Ecto neural progenitor cell (in vitro differentiated cells): ENCODE measurements around the gene EYA2.

Experiments used
- DNase-seq: peaks from one replicate; pipeline ENCODE4 v3.0.0-alpha.2; 2018; ENCODE audit warnings: low spot score

The EYA2 gene

DNA sequence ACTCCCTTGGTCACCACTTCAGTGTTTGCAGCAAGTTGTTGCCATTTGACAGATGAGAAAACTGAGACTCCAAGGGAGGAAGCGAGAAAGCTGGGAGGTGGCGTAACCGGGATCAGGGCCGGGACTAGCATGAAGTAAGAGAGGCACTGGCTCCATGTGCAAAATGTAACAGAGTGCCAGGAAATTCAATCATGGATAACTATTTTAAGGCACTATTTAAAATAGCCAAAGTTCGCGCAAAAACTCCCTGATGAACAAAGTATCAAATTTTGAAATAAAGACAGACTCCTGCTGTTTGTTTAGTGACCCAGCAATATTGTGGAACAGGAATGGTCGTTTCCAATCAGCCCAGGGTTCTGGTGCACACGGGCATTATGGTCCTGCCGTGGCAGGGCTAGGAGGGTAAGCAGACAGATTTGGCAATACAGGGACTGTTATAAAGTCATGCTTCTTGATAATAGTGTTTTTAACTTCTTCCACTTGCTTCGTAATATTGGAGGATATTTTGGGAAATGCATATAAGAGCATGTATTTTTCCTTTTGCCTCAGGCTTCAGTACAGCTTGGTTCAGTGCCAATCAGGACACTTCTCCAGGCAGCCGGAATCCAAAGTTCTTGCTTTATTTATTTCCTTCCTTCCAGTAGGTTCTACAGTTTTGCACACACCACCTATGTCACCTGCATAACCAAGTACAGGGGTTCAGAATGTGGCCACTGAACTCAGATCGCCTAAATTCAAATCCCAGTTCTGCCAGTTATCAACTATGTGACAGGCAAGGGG, 141.6 kb downstream of the EYA2 start:
- no peak for DNase-seq

DNA sequence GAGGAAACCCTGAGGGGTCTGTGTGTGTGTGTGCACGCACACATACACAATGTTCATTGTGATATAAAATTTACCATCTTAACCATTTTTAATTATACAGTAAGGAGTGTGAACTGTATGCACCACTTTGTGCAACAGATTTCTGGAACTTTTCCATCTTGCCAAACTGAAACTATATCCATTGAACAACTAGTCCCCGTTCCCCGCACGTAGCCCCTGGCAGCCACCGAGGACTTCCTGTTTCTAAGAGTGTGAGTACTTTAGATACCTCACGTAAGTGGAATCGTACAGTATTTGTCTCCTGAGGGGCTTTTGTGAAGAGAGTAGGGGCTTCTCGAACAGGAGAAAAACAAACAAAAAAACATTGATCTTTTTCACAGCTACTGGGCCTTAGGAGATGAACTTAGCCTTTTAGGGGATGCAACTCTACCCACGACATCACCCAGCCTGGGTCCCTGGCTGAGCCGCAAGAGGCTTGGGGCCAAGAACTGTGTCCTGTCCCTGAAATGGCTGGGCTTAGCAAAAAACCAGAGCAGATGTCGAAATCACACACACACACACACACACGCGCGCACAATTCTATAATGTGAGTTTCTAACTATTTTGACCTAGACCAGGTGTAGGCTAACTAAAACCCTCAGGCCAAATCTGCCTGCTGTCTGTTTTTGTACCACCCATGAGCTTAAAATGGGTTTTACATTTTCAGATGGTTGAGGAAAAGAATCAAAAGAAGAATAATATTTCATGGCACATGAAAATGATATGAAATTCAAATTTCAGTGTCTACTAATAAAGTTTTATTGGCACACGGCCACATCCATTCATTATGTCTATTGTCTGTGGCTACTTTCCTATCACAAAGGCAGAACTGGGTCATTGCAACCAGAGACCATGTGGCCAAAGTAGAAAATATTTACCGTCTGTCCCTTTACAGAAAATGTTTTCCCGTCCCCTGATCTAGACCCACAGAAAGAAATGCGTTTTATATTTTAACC, 144.2 kb downstream of the EYA2 start:
- DNase-seq: no peak

DNA sequence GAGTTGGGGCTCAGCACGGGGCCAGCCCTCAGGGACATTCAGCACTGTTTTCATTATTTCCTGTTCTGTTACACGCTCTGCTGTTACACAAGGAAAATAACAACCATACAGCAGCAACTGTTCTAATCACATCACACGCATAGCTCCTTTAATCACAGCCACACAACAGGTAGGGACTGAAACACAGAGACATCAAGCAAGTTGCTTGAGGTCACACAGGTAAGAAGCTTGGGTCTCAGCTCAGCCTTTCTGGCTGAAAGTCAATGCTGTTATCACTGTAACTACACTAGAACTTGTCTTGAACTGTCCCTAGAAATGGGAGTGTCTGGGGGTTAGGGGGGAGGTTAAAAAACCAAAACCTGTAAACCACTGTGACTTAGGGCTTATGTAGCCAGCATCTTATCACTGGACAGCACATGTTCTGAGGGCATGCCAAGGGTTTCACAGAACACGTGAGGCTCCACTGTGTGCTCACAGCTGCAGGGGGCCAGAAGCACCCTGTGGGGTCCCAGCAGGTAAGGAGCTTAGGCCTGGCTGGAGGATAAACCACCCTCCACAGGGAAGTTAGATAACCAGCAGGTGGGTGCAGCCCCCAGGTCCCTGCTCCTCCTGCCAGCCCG, 146.0 kb downstream of the EYA2 start:
- DNase-seq: no peak

DNA sequence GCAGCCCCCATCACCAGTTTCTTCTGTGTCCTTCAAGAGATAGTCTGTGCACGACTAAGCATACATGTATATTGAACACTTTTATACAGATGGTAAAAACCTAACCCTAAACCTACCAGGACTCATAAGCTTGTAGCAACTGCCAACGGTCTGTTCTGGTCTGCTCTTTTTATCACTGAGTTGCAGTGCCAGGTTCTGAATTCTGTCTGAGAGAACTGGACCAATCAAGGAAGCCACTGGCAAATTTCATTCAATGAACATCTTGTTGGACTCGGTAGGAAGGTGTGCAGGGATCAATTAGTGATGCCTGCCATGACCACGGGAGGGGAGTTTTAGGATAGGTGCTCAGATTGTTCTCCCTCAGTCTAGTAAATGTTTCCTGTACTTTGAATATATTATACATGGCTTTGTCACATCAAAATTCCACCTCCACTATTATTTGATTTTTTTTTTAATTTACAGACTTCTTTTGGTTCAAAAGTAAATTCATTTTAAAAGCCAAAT, 146.8 kb downstream of the EYA2 start:
- DNase-seq: no peak

DNA sequence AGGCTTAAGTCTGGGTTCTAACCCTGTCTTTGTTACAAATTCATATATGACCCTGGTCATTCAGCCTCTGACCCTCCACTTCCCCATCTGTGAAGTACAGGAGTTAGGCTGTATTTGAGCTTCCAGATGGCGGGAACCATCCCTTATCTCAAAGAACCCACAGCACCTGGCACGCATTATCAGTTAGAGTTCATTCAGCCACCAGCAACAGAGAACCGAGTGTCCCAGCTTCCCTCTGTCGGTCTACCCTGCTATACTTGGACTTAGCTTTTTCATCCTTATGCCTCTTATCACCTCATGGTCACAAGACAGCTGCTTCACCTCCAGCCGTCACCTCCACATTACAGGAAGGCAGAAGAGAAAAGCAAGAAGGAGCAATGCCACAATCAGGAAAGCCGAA, 147.8 kb downstream of the EYA2 start:
- DNase-seq: no peak

DNA sequence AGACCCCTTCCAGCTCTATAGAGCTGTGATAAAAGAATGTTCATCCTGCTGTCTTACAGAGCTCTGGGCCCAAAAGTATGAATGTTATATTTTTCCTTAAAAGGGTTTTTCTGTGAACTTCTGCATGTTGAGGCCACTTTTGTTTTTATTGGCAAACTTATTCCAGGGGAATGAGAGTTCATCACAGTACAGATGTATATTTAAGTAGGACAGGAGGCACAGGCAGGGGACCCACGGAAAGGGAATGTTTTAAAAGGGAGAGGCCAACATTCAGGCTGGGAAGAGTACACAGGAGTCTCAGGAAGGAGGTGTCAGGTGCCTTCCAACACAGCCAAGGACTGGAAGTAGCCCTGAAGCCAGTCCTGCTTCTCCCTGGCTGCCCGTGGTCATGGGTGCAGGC, 148.4 kb downstream of the EYA2 start:
- no peak for DNase-seq

DNA sequence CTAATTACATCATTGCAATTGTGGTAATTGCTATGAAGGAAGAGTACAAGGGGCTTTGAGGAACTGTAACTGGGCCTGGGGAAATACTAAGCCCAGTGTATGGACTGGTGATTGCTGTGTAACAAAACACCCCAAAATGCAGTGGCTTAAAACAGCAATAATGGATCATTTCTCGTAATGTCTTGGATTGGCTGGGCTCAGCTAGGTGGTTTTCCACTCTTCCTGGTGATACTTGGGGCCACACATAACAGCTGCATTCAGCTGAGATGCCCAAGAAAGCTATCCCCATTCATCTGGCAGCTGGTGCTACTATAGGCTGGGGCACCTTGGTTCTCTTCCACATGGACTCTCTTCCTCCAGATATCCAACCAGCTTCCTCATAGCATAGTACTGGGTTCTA, 150.3 kb downstream of the EYA2 start:
- DNase-seq: no peak

- DNase-seq: no peak
Measured at GRCh38 chr20:47048054-47048453, 153.4 kb downstream of the EYA2 start.

GRCh38 chr20:47049771-47050170, 155.1 kb downstream of the EYA2 start:
- DNase-seq: no peak

GRCh38 chr20:47050996-47051395, 156.4 kb downstream of the EYA2 start:
- no peak for DNase-seq

- DNase-seq: no peak
Measured at GRCh38 chr20:47051936-47052526, 157.4 kb downstream of the EYA2 start.

GRCh38 chr20:47054506-47054905, 159.9 kb downstream of the EYA2 start:
- no peak for DNase-seq

GRCh38 chr20:47054945-47055344, 160.3 kb downstream of the EYA2 start:
- DNase-seq: no peak

GRCh38 chr20:47055699-47056369, 161.2 kb downstream of the EYA2 start:
- no peak for DNase-seq

DNA sequence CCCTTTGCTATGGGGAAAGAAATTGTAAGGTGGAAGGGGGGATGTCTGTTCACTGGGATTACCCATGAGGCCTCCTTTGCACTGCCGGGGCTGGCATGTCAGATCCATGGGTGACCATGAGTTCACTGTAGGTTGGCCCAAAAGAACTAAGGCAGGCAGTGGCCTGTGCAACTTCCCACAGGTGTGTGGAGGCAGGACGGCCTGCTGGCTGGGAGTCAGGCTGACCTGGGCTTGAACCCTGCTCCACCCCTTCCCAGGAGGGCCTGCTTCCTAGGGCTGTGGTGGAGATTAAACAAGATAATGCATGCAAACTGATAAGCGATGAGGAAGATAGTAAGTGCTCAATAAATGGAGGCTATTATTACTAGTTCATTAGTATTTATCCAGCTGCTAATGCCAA, 163.0 kb downstream of the EYA2 start:
- no peak for DNase-seq

- no peak for DNase-seq
Measured at GRCh38 chr20:47058236-47058635, 163.6 kb downstream of the EYA2 start.

DNA sequence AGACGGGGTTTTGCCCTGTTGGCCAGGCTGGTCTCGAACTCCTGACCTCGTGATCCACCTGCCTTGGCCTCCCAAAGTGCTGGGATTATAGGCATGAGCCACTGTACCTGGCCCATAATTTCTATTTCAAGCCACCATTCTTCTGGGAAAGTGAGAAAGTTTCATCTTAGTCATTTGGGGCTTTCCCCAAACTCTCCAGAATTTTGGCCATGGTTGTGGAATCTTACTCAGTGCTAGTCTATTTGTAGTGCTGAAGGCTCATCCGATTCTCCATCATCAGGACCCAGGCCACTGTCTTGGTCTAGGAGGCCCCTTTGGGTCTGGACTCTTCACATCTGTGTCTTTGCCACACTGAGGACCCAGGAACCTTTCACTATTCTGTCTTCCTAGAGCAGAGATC, 164.9 kb downstream of the EYA2 start:
- DNase-seq: no peak

DNA sequence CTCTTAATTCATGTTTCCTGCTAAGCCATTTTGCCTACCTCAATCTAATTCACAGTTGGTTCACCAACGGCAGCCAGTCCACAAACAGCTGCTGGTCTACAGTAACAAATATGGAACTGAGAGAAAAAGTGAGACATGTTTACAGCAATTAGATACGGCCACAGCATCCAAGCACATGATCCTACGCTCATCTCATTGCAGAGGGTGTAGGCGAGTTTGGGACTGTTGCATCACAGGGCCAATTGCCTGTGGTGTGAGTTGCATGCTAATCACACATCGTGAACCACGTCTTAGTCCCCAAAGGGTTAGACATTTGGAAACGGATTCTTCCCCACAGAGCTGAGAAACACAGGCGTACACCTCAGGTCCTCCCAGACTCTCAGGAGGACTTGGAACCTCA, 166.9 kb downstream of the EYA2 start:
- no peak for DNase-seq

DNA sequence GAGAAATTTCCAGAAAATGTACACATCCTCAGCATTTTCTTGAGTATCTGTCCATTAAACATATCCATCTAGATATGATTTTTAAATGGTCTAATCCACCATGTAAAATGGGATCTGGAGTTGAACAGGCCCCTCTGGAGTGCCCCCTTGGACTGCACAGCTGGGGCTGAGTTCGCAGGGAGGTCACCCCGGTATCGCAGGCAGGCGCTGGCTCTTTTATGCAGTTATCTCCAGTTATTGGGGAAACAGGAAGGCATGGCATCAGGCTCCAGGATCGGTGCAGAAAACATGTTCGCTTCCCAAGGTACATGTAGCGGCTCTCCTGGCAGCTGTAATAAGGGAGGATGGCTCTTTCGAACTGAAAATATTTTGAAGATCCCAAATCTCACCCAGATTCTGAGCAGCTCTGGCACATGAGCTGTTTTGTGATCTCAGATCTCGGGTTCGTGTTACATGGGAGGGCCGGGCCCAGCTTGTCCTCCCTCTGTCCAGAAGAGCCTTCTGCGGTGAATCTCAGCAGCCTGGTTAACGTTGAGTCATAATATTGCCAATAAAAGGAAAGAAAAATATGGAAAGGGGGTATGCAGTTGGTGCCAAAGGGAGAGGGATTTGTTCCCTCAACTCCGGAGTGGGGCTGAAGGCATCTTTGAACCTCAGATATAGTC, 167.7 kb downstream of the EYA2 start:
- no peak for DNase-seq

DNA sequence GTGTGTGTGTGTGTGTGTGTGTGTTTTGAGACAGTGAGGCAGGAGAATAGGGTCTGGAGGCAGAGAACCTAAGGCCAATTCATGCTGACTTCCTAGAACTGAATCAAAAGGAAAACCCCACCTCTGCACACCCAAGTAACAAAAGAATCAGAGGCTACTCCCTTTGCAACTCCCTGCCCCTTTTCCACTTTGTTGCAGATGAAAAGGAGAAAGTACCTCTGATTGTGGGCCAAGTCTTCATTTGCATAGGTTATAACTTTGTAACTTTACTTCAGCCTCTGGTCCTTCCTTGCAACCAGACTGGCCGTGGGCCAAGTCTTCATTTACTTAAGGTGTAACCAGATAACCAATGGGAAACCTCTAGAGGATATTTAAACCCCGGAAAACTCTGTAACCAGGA, 168.8 kb downstream of the EYA2 start:
- no peak for DNase-seq

- no peak for DNase-seq
Measured at GRCh38 chr20:47063808-47064207, 169.2 kb downstream of the EYA2 start.
